GM13976 (cell line): ENCODE measurements around the gene ECT2L.
A peak's percentile ranks its signal among the peaks of the same experiment; 100 is the strongest.

ENCODE experiments used
- DNase-seq: peaks from one replicate; pipeline ENCODE4 v3.0.0; 2012; ENCODE audit warnings: low spot score
- in situ Hi-C: fragments of 300-500 bp; cut with MboI; formaldehyde crosslinking; loops from one replicate; pipeline ENCODE4 v1.12.0; 2022; ENCODE audit warnings: low sequenced_read_pairs, mixed read lengths, inconsistent platforms; ENCODE audit not compliant: unreplicated experiment
- TF ChIP-seq, protein P1 (sequence below): IDR thresholded peaks from 2 replicates; pipeline ENCODE4 v1.5.1; 2012; ENCODE audit warnings: borderline replicate concordance, mild to moderate bottlenecking; ENCODE audit not compliant: insufficient read depth; ENCODE audit errors: extremely low read depth, missing control alignments, control extremely low read depth

ECT2L gene

DNA sequence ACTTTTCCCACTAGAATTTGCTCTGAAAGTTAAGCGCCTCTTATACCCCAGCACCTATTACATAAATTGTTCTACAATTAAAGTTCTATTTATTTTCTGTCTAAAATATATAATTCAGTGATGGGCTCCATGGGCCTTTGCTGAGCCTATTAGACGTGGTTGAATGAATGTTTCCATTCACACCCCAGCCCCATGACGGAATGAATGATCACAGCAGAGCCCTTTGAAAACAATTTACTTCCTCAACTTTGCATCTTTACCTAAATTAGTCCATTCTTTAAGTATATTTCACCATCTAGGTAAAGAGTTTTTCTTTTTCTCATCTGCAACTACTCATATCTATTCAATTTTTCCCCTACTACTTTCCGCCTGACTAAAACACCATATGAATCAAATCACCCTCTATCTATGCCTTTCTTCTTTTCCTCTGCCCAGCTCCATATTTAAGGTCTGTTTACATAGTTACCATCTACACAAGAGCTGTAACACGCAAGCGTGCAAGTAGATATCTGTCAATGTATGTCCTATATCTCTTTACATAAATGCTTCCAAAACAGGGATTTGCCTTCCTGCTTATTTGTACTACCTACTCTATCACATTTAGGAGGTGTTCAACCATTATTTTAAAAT, 69.7 kb downstream of the ECT2L start:
- in situ Hi-C loops: no loop called here
- TF ChIP-seq, protein P1, sequence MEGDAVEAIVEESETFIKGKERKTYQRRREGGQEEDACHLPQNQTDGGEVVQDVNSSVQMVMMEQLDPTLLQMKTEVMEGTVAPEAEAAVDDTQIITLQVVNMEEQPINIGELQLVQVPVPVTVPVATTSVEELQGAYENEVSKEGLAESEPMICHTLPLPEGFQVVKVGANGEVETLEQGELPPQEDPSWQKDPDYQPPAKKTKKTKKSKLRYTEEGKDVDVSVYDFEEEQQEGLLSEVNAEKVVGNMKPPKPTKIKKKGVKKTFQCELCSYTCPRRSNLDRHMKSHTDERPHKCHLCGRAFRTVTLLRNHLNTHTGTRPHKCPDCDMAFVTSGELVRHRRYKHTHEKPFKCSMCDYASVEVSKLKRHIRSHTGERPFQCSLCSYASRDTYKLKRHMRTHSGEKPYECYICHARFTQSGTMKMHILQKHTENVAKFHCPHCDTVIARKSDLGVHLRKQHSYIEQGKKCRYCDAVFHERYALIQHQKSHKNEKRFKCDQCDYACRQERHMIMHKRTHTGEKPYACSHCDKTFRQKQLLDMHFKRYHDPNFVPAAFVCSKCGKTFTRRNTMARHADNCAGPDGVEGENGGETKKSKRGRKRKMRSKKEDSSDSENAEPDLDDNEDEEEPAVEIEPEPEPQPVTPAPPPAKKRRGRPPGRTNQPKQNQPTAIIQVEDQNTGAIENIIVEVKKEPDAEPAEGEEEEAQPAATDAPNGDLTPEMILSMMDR: no peak
- no peak for DNase-seq

DNA sequence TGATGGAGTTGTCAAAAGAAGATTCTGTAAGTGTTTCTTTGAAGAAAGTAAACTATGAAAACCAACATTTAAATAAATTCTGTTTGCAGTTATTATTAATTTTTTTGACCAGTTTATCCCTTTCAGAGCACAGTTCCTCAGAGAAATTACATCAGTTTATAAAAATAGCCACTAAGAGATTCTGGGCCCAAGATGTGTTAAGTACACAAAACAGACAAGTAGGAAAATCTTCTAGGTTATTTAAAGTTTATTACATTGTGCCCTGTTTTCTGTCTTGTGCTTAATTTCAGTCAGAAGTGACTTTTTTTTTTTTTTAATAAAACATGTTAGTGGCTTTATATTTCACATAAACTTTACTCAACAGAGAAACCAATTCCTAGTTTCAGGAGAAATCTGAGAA, 72.3 kb downstream of the ECT2L start:
- DNase-seq: no peak
- TF ChIP-seq, protein P1: no peak
- in situ Hi-C loops: no loop called here

DNA sequence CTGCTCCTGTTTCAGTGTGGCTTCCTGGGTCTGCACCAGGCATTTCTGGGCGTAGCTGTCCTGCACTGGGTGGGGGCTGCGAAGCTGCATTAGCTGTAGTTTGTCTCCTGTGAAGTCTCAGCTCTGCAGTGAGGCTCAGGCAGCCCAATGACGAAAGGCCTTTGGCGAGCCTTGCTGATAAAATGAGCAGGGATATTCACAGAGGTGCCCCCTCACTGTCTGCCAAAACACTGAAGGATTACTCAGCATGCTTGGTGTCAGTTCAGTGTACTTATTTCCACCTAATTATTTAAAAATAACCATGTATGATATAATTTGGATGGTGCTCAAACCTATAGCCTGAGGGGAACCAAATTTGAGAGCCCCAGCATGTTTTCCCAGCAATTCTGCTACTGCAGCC, 73.5 kb downstream of the ECT2L start:
- in situ Hi-C loops: no loop called here
- DNase-seq: no peak
- TF ChIP-seq, protein P1: no peak

DNA sequence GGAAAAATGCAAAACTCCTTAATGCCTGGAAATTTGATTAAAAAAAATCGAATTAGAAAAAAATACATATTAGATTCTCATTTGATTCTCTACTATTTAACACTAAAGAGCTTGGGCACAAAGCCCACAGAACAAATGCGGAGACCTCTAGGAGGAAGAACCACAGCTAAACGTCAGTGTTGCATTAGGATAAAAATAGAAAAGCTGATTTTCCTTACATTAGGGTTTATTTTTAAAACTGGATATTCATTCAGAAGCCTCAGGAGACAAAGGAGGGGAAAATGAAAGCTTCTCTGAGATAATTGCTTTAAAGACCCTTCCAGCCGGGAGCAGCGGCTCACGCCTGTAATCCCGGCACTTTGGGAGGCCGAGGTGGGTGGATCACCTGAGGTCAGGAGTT, 77.3 kb downstream of the ECT2L start:
- DNase-seq: no peak
- in situ Hi-C loops: no loop called here
- TF ChIP-seq, protein P1: no peak

DNA sequence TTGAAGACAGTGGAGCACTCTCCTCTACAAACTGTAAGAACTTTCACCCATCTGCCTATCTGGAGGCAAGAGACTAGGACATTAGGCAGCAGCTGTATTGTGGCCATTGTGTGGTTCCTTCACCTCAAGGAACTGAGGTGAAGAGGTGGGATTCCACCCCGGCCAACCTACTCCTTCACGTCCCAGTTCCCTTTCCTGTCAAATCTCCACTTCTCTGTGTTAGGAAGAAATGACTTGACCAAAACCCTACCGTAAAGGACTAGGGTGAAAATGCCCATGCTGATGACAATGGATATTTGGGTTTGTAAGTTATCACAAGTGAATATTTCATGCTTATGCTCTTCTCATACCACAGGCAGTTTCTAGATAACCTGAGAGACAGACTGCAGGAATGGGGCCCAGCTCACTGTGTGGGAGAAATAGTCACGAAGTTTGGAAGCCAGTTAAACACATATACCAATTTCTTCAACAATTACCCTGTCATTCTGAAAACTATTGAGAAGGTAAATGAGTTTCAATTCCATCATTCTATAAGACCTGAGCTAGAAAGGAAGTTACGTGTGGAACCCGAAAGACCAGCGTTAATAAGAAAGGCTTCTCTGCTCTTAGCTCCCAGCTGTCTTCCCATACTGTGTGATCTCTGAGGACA, 86.6 kb downstream of the ECT2L start:
- in situ Hi-C loops: no loop called here

DNA sequence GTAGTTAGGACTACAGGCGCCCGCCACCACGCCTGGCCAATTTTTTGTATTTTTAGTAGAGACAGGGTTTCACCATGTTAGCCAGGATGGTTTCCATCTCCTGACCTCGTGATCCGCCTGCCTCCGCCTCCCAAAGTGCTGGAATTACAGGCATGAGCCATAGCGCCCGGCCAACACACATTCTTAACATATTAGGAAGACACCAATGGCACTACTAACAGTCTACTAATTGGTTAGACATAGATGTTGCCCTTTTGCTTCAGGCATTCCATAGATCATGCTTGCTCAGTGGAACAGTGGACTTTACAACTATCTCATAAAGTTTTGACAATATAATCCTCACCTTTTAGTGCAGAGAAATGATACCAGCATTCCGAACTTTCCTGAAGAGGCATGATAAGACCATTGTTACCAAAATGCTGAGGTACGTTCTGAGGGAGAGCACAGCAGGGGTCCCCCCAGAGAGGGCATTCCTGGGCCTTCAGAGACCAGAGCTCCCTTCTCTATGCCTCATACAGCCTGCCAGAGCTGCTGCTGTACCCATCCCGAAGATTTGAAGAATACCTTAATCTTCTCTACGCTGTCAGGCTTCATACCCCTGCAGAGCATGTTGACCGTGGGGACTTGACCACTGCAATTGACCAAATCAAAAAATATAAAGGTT, 89.4 kb downstream of the ECT2L start:
- no peak for DNase-seq

More for the DNA sequence above, 86.6 kb downstream of the ECT2L start:
- peak; percentile 55 for DNase-seq
- TF ChIP-seq, protein P1: no peak

More for the DNA sequence above, 89.4 kb downstream of the ECT2L start:
- TF ChIP-seq, protein P1: no peak
- in situ Hi-C loops: no loop called here
